Esophagus muscularis mucosa (tissue), 4 donors: ENCODE measurements around the gene S100Z. TPM values are rescaled to one million over a fixed set of nuclear protein-coding genes. Genes with fewer than 3 reads are reported as not detected.

Experiments used
- DNase-seq: peaks from one replicate; pipeline ENCODE4 v3.0.0-alpha.2; 2017; ENCODE audit errors: extremely low spot score
- H3K27ac ChIP-seq, 4 donors: fragments of 200-600 bp; sonication (generic); replicated peaks in 1 of 4; 1 replicate in 3 of 4; 2 replicates in 1 of 4; pipeline ENCODE4 v1.5.1; 2016 to 2019; ENCODE audit warnings: mild to moderate bottlenecking in 1 of 4
- H3K27me3 ChIP-seq, 4 donors: fragments of 200-600 bp; sonication (generic); one replicate each; pipeline versions ENCODE4 v1.5.1 to v1.6.0; 2016 to 2019
- H3K36me3 ChIP-seq, 4 donors: fragments of 200-600 bp; sonication (generic); one replicate each; pipeline ENCODE4 v1.5.1; 2016 to 2019
- H3K4me1 ChIP-seq, 4 donors: fragments of 200-600 bp; sonication (generic); one replicate each; pipeline ENCODE4 v1.5.1; 2016 to 2019
- H3K4me3 ChIP-seq, 4 donors: fragments of 200-600 bp; sonication (generic); 1 replicate in 2 of 4; 2 replicates in 2 of 4; pipeline ENCODE4 v1.5.1; 2016 to 2019; ENCODE audit warnings: mild to moderate bottlenecking in 4 of 4, moderate library complexity in 1 of 4
- H3K9me3 ChIP-seq, 4 donors: fragments of 200-600 bp; sonication (generic); 1 replicate in 3 of 4; 2 replicates in 1 of 4; pipeline ENCODE4 v1.5.1; 2016 to 2019
- CTCF ChIP-seq, 3 experiments: fragments of 200-600 bp in 2 of 3; fragments of 450-650 bp in 1 of 3; sonication (generic) in 2 of 3; IDR thresholded peaks; one replicate each; pipeline ENCODE4 v1.5.1; 2017 to 2019; ENCODE audit warnings: antibody characterized with exemption in 3 of 3, mild to moderate bottlenecking in 2 of 3, moderate library complexity in 1 of 3
- EP300 ChIP-seq: sonication (generic); formaldehyde crosslinking; IDR thresholded peaks from one replicate; pipeline ENCODE4 v1.6.1; 2017; ENCODE audit warnings: antibody characterized with exemption
- POLR2A ChIP-seq: fragments of 450-650 bp; IDR thresholded peaks from one replicate; pipeline ENCODE4 v1.6.1; 2017; ENCODE audit warnings: antibody characterized with exemption, moderate library complexity, mild to moderate bottlenecking, low read depth
- POLR2AphosphoS5 ChIP-seq, 2 donors: sonication (generic); formaldehyde crosslinking; IDR thresholded peaks; one replicate each; pipeline ENCODE4 v1.6.1; 2017; ENCODE audit warnings: antibody characterized with exemption in 2 of 2
- WGBS: methylation state at CpG from one replicate; pipeline ENCODE4 v1.1.5; 2018; 5-methylcytosine and 5-hydroxymethylcytosine counted together
- intact Hi-C: fragments of 100-400 bp; cut with DNase I; formaldehyde crosslinking; loops from one replicate; pipeline ENCODE4 v1.15.1; 2023
- total RNA-seq, 4 donors: library from RNA; depleted of rRNA; stranded (reverse); fragments of >200 nt; gene quantifications; one replicate each; pipeline versions ENCODE4 v1.1.0 to v1.2.1, GENCODE V29; 2016

Gene S100Z
- total RNA-seq, 4 donors from 2014 or later: not detected

GRCh38 chr5:76816110-76816831 lies 33.5 kb upstream of the S100Z start:
- no peak for DNase-seq
- TF ChIP-seq EP300: no peak
- TF ChIP-seq CTCF (IDR thresholded peaks at IDR 0.05): no peak
- no peak for TF ChIP-seq POLR2AphosphoS5 (IDR thresholded peaks at IDR 0.05)
- no peak for TF ChIP-seq POLR2A
- Histone ChIP-seq H3K4me3 (no peak overlapping the region), H3K9me3 (no peaks in the 10 kb centered on the region), H3K27me3 (peaks cover 0 to 35% (median 3%) of the 10 kb centered on the region in 4 donors), H3K4me1 (peaks cover 5 to 21% (median 20%) of the 10 kb centered on the region in 4 donors), H3K27ac (no peak overlapping the region), H3K36me3 (no peaks in the 10 kb centered on the region)
- intact Hi-C loops: no loop called here
- 90% methylated on average over 3 of the region's 3 CpGs for WGBS

- H3K4me3 ChIP-seq: peak within 1 kb of the TSS; percentile 50 to 62 (median 52)
- DNase-seq: no peak
- H3K36me3 ChIP-seq: no peaks in the 10 kb centered on the region
- 11% methylated on average over 18 of the region's 72 CpGs for WGBS
- H3K27ac ChIP-seq: no peak within 1 kb of the TSS
- H3K27me3 ChIP-seq: peaks cover 0 to 38% (median 3%) of the 10 kb centered on the region in 4 donors
- H3K9me3 ChIP-seq: peaks cover 0 to 4% (median 0%) of the 10 kb centered on the region in 4 donors
- TF ChIP-seq CTCF (IDR thresholded peaks at IDR 0.05) (no peak), EP300 (no peak), POLR2AphosphoS5 (IDR thresholded peaks at IDR 0.05) (no peak), POLR2A (no peak)
- H3K4me1 ChIP-seq: peaks cover 5 to 21% (median 20%) of the 10 kb centered on the region in 4 donors
- intact Hi-C loops: no loop called here
Observed at GRCh38 chr5:76818844-76819831, 30.7 kb upstream of the S100Z start, which contains the start of gene F2RL1. Gene F2RL1, plus strand, starts transcription at chr5:76819030. Its CDS starts 153 bp downstream, at chr5:76819183.

- Histone ChIP-seq H3K27ac (no peak overlapping the region), H3K36me3 (no peaks in the 10 kb centered on the region), H3K27me3 (peaks cover 0 to 38% (median 3%) of the 10 kb centered on the region in 4 donors), H3K4me3 (peak overlapping the region; percentile 50 to 62 (median 52)), H3K4me1 (peaks cover 5 to 21% (median 20%) of the 10 kb centered on the region in 4 donors), H3K9me3 (peaks cover 0 to 9% (median 0%) of the 10 kb centered on the region in 4 donors)
- 50% methylated on average over 30 of the region's 31 CpGs for WGBS
- DNase-seq: no peak
- no peak for TF ChIP-seq POLR2AphosphoS5 (IDR thresholded peaks at IDR 0.05)
- no peak for TF ChIP-seq EP300
- TF ChIP-seq POLR2A: no peak
- no peak for TF ChIP-seq CTCF (IDR thresholded peaks at IDR 0.05)
- intact Hi-C loops: no loop called here
Observed at GRCh38 chr5:76819851-76820525, 29.8 kb upstream of the S100Z start.

- no peak for DNase-seq
Observed at GRCh38 chr5:76820526-76820890, 29.3 kb upstream of the S100Z start.

More at GRCh38 chr5:76820526-76820890, 29.3 kb upstream of the S100Z start:
- H3K27ac ChIP-seq: no peak overlapping the region
- H3K4me3 ChIP-seq: no peak overlapping the region
- H3K9me3 ChIP-seq: peaks cover 0 to 9% (median 0%) of the 10 kb centered on the region in 4 donors
- WGBS: 74% methylated on average over 2 of the region's 2 CpGs
- H3K4me1 ChIP-seq: peaks cover 5 to 21% (median 20%) of the 10 kb centered on the region in 4 donors
- intact Hi-C loops: no loop called here
- peaks cover 0 to 35% (median 3%) of the 10 kb centered on the region in 4 donors for H3K27me3 ChIP-seq
- no peaks in the 10 kb centered on the region for H3K36me3 ChIP-seq
- no peak for TF ChIP-seq POLR2A
- no peak for TF ChIP-seq EP300
- TF ChIP-seq CTCF (IDR thresholded peaks at IDR 0.05): no peak
- no peak for TF ChIP-seq POLR2AphosphoS5 (IDR thresholded peaks at IDR 0.05)
